ENCODE measurements around the gene DCDC2C.

The DCDC2C gene

GRCh38 chr2:3725002-3725401 lies 21.6 kb downstream of the DCDC2C start:
- H3K9me3 Mint-ChIP-seq (ENCODE audit: low read depth) = peaks cover 4% of the 10 kb centered on the region
- H3K27ac Mint-ChIP-seq = no peak overlapping the region
- peaks cover 5% of the 10 kb centered on the region for H3K27me3 Mint-ChIP-seq
- no peaks in the 10 kb centered on the region for H3K4me1 Mint-ChIP-seq (ENCODE audit: low read depth)
- H3K36me3 Mint-ChIP-seq = no peaks in the 10 kb centered on the region
- H3K4me3 Mint-ChIP-seq = no peak overlapping the region

DNA sequence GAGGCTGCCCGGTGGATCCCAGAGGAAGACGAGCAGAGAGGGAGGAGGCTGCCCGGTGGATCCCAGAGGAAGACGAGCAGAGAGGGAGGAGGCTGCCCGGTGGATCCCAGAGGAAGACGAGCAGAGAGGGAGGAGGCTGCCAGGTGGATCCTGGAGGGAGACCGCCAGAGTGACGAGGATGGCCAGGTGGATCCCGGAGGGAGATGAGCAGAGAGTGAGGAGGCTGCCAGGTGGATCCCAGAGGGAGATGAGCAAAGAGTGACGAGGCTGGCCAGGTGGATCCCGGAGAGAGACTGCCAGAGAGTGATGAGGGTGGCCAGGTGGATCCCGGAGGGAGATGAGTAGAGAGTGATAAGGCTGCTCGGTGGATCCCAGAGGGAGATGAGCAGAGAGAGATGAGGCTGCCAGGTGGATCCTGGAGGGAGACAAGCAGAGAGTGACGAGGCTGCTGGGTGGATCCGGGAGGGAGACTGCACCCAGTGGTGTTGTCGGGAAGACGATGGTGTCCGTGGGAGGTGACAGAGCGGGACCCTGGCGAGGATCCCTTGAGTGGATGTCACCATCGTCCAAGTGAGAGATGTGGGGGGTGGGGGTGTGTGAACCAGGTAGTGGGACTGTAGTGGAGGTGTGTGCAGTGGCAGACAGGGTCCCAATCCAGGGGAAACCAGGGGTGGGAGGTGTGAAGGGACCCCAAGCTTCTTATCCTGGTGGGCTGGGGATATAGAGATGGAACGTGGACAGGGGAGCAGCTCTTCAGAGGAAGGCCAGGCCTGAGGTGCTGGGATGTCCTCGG lies 22.3 kb downstream of the DCDC2C start:
- Mint-ChIP-seq H3K4me1 (ENCODE audit: low read depth) (no peaks in the 10 kb centered on the region), H3K9me3 (ENCODE audit: low read depth) (peaks cover 4% of the 10 kb centered on the region), H3K27me3 (peaks cover 5% of the 10 kb centered on the region), H3K27ac (no peak overlapping the region), H3K4me3 (no peak overlapping the region), H3K36me3 (no peaks in the 10 kb centered on the region)

DNA sequence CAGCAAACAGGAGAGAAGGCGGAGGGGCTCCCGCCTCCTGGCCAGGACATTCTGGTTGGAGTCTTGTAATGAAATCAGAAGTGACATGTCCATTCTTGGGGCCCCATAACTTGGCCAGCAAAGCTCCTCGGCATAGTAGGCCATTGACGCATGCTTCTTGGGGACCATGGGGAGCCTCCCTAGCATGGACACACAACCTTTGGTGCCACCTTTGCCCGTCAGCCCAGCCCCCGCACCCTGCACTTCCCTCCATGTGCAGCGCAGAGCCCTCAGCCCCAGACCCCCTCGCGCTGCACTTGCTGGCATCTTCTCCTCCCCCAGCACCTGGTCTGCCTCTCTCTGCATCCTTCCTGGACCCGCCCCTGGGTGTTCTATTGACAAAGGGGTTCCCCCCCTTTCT lies 23.1 kb downstream of the DCDC2C start:
- Mint-ChIP-seq H3K4me3 (no peak overlapping the region), H3K36me3 (no peaks in the 10 kb centered on the region), H3K27ac (no peak overlapping the region)

GRCh38 chr2:3727397-3728045 lies 24.1 kb downstream of the DCDC2C start:
- H3K9me3 Mint-ChIP-seq (ENCODE audit: low read depth) = no peaks in the 10 kb centered on the region
- no peaks in the 10 kb centered on the region for H3K36me3 Mint-ChIP-seq
- no peaks in the 10 kb centered on the region for H3K4me1 Mint-ChIP-seq (ENCODE audit: low read depth)
- H3K27me3 Mint-ChIP-seq = peaks cover 5% of the 10 kb centered on the region
- H3K27ac Mint-ChIP-seq = no peak overlapping the region
- no peak overlapping the region for H3K4me3 Mint-ChIP-seq

More for the DNA sequence above, 23.1 kb downstream of the DCDC2C start:
- peaks cover 5% of the 10 kb centered on the region for H3K27me3 Mint-ChIP-seq
- H3K9me3 Mint-ChIP-seq (ENCODE audit: low read depth) = peaks cover 4% of the 10 kb centered on the region
- no peaks in the 10 kb centered on the region for H3K4me1 Mint-ChIP-seq (ENCODE audit: low read depth)

- no peak overlapping the region for H3K4me3 Mint-ChIP-seq
- H3K4me1 Mint-ChIP-seq (ENCODE audit: low read depth) = no peaks in the 10 kb centered on the region
- H3K9me3 Mint-ChIP-seq (ENCODE audit: low read depth) = no peaks in the 10 kb centered on the region
- no peaks in the 10 kb centered on the region for H3K36me3 Mint-ChIP-seq
- H3K27me3 Mint-ChIP-seq = peaks cover 5% of the 10 kb centered on the region
- no peak overlapping the region for H3K27ac Mint-ChIP-seq
Measured at GRCh38 chr2:3728104-3729054, 25.0 kb downstream of the DCDC2C start.

DNA sequence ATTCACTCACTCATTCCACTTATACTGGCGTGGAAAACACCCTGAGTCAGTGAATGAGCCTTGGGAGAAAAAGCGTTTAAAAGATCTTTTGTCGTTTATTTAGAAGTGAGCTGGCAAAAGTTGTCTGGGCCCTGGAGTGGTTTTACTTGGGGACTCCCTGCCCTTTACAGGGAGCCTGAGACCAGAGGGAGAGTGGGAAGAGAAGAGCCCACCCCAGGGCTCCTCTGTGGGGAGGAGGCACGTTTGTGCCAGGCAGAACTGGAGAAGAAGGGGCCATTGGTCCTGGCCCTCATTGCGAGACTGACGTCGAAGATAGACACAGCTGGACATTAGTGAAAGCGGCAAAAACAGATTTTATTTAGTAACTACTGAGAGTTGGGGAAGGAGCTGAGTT lies 25.7 kb downstream of the DCDC2C start:
- peaks cover 3% of the 10 kb centered on the region for H3K27me3 Mint-ChIP-seq
- H3K36me3 Mint-ChIP-seq = no peaks in the 10 kb centered on the region
- no peaks in the 10 kb centered on the region for H3K9me3 Mint-ChIP-seq (ENCODE audit: low read depth)
- no peak overlapping the region for H3K27ac Mint-ChIP-seq
- H3K4me1 Mint-ChIP-seq (ENCODE audit: low read depth) = no peaks in the 10 kb centered on the region
- no peak overlapping the region for H3K4me3 Mint-ChIP-seq

DNA sequence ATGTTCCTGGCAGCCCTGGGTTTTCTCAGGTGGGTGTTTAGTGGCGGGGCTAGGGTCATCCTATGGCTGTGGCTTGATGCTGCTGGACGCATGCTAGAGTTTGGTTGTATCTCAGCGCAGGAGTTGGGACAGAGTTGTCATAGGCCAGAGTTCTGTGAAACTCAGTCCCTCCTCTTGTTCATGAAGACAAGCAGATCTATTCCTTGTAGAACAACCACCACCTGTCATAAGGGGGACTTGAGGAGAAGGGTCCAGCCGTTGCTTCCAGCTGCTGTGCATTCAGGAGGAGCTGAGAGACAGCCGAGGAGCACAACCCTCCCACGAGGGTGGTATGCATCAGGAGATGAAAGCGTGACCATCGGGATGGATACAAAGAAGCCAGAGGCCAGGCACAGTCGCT lies 26.4 kb downstream of the DCDC2C start:
- H3K9me3 Mint-ChIP-seq (ENCODE audit: low read depth) = no peaks in the 10 kb centered on the region
- H3K36me3 Mint-ChIP-seq = no peaks in the 10 kb centered on the region
- H3K27me3 Mint-ChIP-seq = peaks cover 3% of the 10 kb centered on the region
- H3K4me3 Mint-ChIP-seq = no peak overlapping the region
- no peak overlapping the region for H3K27ac Mint-ChIP-seq
- H3K4me1 Mint-ChIP-seq (ENCODE audit: low read depth) = no peaks in the 10 kb centered on the region

- Mint-ChIP-seq H3K36me3 (no peaks in the 10 kb centered on the region), H3K4me1 (ENCODE audit: low read depth) (no peaks in the 10 kb centered on the region), H3K27ac (no peak overlapping the region), H3K9me3 (ENCODE audit: low read depth) (no peaks in the 10 kb centered on the region), H3K4me3 (no peak overlapping the region), H3K27me3 (peaks cover 2% of the 10 kb centered on the region)
Measured at GRCh38 chr2:3730646-3731045, 27.3 kb downstream of the DCDC2C start.

- Mint-ChIP-seq H3K27me3 (no peaks in the 10 kb centered on the region), H3K27ac (no peak overlapping the region), H3K4me1 (ENCODE audit: low read depth) (no peaks in the 10 kb centered on the region), H3K9me3 (ENCODE audit: low read depth) (no peaks in the 10 kb centered on the region), H3K36me3 (no peaks in the 10 kb centered on the region), H3K4me3 (no peak overlapping the region)
Measured at GRCh38 chr2:3731829-3732228, 28.5 kb downstream of the DCDC2C start.

- Mint-ChIP-seq H3K4me1 (ENCODE audit: low read depth) (no peaks in the 10 kb centered on the region), H3K4me3 (no peak overlapping the region), H3K9me3 (ENCODE audit: low read depth) (no peaks in the 10 kb centered on the region), H3K27me3 (no peaks in the 10 kb centered on the region), H3K36me3 (no peaks in the 10 kb centered on the region), H3K27ac (no peak overlapping the region)
Measured at GRCh38 chr2:3736112-3736511, 32.7 kb downstream of the DCDC2C start.

- Mint-ChIP-seq H3K27ac (no peak overlapping the region), H3K4me1 (ENCODE audit: low read depth) (no peaks in the 10 kb centered on the region), H3K27me3 (no peaks in the 10 kb centered on the region), H3K36me3 (no peaks in the 10 kb centered on the region), H3K9me3 (ENCODE audit: low read depth) (no peaks in the 10 kb centered on the region), H3K4me3 (no peak overlapping the region)
Measured at GRCh38 chr2:3737128-3737527, 33.8 kb downstream of the DCDC2C start.

GRCh38 chr2:3738454-3738853 lies 35.1 kb downstream of the DCDC2C start:
- H3K9me3 Mint-ChIP-seq (ENCODE audit: low read depth) = no peaks in the 10 kb centered on the region
- H3K27ac Mint-ChIP-seq = no peak overlapping the region
- no peaks in the 10 kb centered on the region for H3K36me3 Mint-ChIP-seq
- no peaks in the 10 kb centered on the region for H3K4me1 Mint-ChIP-seq (ENCODE audit: low read depth)
- H3K27me3 Mint-ChIP-seq = peaks cover 3% of the 10 kb centered on the region
- H3K4me3 Mint-ChIP-seq = no peak overlapping the region

- H3K36me3 Mint-ChIP-seq = no peaks in the 10 kb centered on the region
- H3K27me3 Mint-ChIP-seq = peaks cover 3% of the 10 kb centered on the region
- H3K27ac Mint-ChIP-seq = no peak overlapping the region
- no peaks in the 10 kb centered on the region for H3K4me1 Mint-ChIP-seq (ENCODE audit: low read depth)
- no peaks in the 10 kb centered on the region for H3K9me3 Mint-ChIP-seq (ENCODE audit: low read depth)
- no peak overlapping the region for H3K4me3 Mint-ChIP-seq
Measured at GRCh38 chr2:3739313-3739712, 35.9 kb downstream of the DCDC2C start.

- Mint-ChIP-seq H3K27me3 (peaks cover 3% of the 10 kb centered on the region), H3K4me3 (no peak overlapping the region), H3K36me3 (no peaks in the 10 kb centered on the region), H3K27ac (no peak overlapping the region), H3K4me1 (ENCODE audit: low read depth) (no peaks in the 10 kb centered on the region), H3K9me3 (ENCODE audit: low read depth) (no peaks in the 10 kb centered on the region)
Measured at GRCh38 chr2:3741396-3741795, 38.0 kb downstream of the DCDC2C start.
